OCI-LY3 (cell line): ENCODE results near the gene CHN2.

Source experiments
- EZH2phosphoT487 ChIP-seq: fragments of 200-600 bp; shearing (Covaris generic); IDR thresholded peaks from 2 replicates; pipeline ENCODE4 v1.6.1; 2018; ENCODE audit warnings: antibody characterized with exemption, mixed run types, low read depth
- TF ChIP-seq, protein P1 (sequence below): fragments of 200-600, 300-600 bp; sonication (generic); IDR thresholded peaks from 2 replicates; pipeline ENCODE4 v1.5.1; 2014; ENCODE audit warnings: antibody characterized with exemption, low read length, low read depth

DNA sequence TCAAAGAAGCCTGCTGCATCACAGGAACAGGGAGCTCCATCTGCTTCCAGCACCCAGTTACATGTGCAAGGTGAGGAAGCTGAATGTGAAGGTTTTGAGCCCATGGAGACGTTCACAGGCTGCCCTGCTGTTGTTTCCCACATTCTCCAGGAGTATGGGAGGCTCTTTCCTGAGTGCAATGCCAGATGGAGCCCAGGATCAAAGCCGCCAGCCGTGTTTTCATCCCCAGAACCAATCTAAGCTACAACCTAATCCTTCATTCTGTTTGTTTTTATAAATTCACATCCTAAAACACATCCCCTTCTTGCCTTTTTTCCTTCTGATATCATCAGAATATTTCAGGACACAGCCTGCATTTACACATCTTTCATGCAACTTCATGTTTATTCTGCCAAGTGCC lies 270.2 kb downstream of the CHN2 start:
- TF ChIP-seq, protein P1, sequence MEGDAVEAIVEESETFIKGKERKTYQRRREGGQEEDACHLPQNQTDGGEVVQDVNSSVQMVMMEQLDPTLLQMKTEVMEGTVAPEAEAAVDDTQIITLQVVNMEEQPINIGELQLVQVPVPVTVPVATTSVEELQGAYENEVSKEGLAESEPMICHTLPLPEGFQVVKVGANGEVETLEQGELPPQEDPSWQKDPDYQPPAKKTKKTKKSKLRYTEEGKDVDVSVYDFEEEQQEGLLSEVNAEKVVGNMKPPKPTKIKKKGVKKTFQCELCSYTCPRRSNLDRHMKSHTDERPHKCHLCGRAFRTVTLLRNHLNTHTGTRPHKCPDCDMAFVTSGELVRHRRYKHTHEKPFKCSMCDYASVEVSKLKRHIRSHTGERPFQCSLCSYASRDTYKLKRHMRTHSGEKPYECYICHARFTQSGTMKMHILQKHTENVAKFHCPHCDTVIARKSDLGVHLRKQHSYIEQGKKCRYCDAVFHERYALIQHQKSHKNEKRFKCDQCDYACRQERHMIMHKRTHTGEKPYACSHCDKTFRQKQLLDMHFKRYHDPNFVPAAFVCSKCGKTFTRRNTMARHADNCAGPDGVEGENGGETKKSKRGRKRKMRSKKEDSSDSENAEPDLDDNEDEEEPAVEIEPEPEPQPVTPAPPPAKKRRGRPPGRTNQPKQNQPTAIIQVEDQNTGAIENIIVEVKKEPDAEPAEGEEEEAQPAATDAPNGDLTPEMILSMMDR = no peak
- TF ChIP-seq EZH2phosphoT487 = no peak
